OCI-LY1 (cell line): ENCODE results near the gene ANKRD55.
"Not testable (repeated sequence)": the region's sequence is repeated elsewhere in the genome, so short reads cannot be mapped to it uniquely, and the experiment has no call there.

ENCODE experiments used
- H2AFZ ChIP-seq: fragments of 200-600 bp; sonication (generic), shearing (Covaris generic); 2 replicates; pipeline ENCODE4 v1.6.0; 2014; ENCODE audit warnings: antibody characterized with exemption, mild to moderate bottlenecking, low read length
- H3F3A ChIP-seq: fragments of 200-600 bp; sonication (generic), shearing (Covaris generic); 2 replicates; pipeline ENCODE4 v1.6.0; 2014; ENCODE audit warnings: mild to moderate bottlenecking, antibody characterized with exemption, low read length, moderate library complexity; ENCODE audit not compliant: insufficient read depth
- H3K27ac ChIP-seq: fragments of 200-600 bp; sonication (generic); 2 replicates; pipeline ENCODE4 v1.5.1; 2014; ENCODE audit warnings: low read length, mixed run types, mild to moderate bottlenecking, low read depth; ENCODE audit not compliant: poor library complexity, severe bottlenecking
- H3K27me3 ChIP-seq: fragments of 200-600 bp; sonication (generic); 2 replicates; pipeline ENCODE4 v1.6.0; 2014; ENCODE audit warnings: antibody characterized with exemption, mild to moderate bottlenecking, low read length, moderate library complexity; ENCODE audit not compliant: insufficient read depth
- H3K36me3 ChIP-seq: fragments of 200-600 bp; sonication (generic); 2 replicates; pipeline ENCODE4 v1.6.1; 2014; ENCODE audit warnings: mild to moderate bottlenecking, antibody characterized with exemption, low read length, moderate library complexity, mixed read lengths; ENCODE audit not compliant: insufficient read depth
- H3K4me1 ChIP-seq: fragments of 200-600 bp; sonication (generic); 2 replicates; pipeline ENCODE4 v1.5.1; 2014; ENCODE audit warnings: mild to moderate bottlenecking, low read length, moderate library complexity; ENCODE audit not compliant: insufficient read depth, severe bottlenecking
- H3K4me2 ChIP-seq: fragments of 200-600 bp; sonication (generic), shearing (Covaris generic); 2 replicates; pipeline ENCODE4 v1.6.1; 2014; ENCODE audit warnings: low read length
- H3K4me3 ChIP-seq: fragments of 200-600 bp; sonication (generic); 2 replicates; pipeline ENCODE4 v1.5.1; 2014; ENCODE audit warnings: low read length, low read depth, mild to moderate bottlenecking, mixed read lengths; ENCODE audit not compliant: poor library complexity, severe bottlenecking
- H3K79me2 ChIP-seq: fragments of 200-600 bp; shearing (Covaris generic); 2 replicates; pipeline ENCODE4 v1.6.1; 2016; ENCODE audit warnings: mixed run types, low read length, mixed read lengths; ENCODE audit not compliant: insufficient read depth
- H3K9ac ChIP-seq: fragments of 200-600 bp; sonication (generic), shearing (Covaris generic); 2 replicates; pipeline ENCODE4 v1.6.1; 2014; ENCODE audit warnings: mild to moderate bottlenecking, low read length, mixed read lengths
- H3K9me2 ChIP-seq: fragments of 200-600 bp; sonication (generic), shearing (Covaris generic); 2 replicates; pipeline ENCODE4 v1.6.1; 2014; ENCODE audit warnings: low read depth, mild to moderate bottlenecking, low read length, mixed read lengths
- H3K9me3 ChIP-seq: fragments of 200-600 bp; shearing (Covaris generic); 2 replicates; pipeline ENCODE4 v1.6.1; 2014; ENCODE audit warnings: low read length, mixed read lengths
- H4K20me1 ChIP-seq: fragments of 200-600 bp; sonication (generic), shearing (Covaris generic); 2 replicates; pipeline ENCODE4 v1.6.0; 2016; ENCODE audit warnings: mild to moderate bottlenecking, low read length; ENCODE audit not compliant: insufficient read depth
- EZH2 ChIP-seq: fragments of 200-600 bp; sonication (generic), shearing (Covaris generic); IDR thresholded peaks from 2 replicates; pipeline ENCODE4 v1.8.0; 2017; ENCODE audit warnings: borderline replicate concordance, mixed run types, mild to moderate bottlenecking, antibody characterized with exemption, low read length, moderate library complexity, mixed read lengths
- TF ChIP-seq, protein P1 (sequence below): fragments of 200-600 bp; sonication (generic), shearing (Covaris generic); IDR thresholded peaks from 2 replicates; pipeline ENCODE4 v1.5.1; 2017; ENCODE audit warnings: mild to moderate bottlenecking, antibody characterized with exemption, low read length, moderate library complexity, mixed read lengths

The ANKRD55 gene

GRCh38 chr5:56259002-56259511 is 25.9 kb upstream of the ANKRD55 start:
- no peak overlapping the region for H3K4me2 ChIP-seq
- H3K27me3 ChIP-seq = 0 out of 2 replicates have a peak, but pooled peaks cover 6% of the 10 kb centered on the region
- H3K9me2 ChIP-seq = no peaks in the 10 kb centered on the region
- no peak overlapping the region for H3K9ac ChIP-seq
- no peak overlapping the region for H2AFZ ChIP-seq
- no peaks in the 10 kb centered on the region for H3F3A ChIP-seq
- 0 out of 2 replicates have a peak, but pooled peaks cover 3% of the 10 kb centered on the region for H3K9me3 ChIP-seq
- TF ChIP-seq EZH2 = no peak
- TF ChIP-seq, protein P1, sequence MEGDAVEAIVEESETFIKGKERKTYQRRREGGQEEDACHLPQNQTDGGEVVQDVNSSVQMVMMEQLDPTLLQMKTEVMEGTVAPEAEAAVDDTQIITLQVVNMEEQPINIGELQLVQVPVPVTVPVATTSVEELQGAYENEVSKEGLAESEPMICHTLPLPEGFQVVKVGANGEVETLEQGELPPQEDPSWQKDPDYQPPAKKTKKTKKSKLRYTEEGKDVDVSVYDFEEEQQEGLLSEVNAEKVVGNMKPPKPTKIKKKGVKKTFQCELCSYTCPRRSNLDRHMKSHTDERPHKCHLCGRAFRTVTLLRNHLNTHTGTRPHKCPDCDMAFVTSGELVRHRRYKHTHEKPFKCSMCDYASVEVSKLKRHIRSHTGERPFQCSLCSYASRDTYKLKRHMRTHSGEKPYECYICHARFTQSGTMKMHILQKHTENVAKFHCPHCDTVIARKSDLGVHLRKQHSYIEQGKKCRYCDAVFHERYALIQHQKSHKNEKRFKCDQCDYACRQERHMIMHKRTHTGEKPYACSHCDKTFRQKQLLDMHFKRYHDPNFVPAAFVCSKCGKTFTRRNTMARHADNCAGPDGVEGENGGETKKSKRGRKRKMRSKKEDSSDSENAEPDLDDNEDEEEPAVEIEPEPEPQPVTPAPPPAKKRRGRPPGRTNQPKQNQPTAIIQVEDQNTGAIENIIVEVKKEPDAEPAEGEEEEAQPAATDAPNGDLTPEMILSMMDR = no peak
- H3K4me1 ChIP-seq = no peaks in the 10 kb centered on the region
- H3K79me2 ChIP-seq = no peaks in the 10 kb centered on the region
- H3K4me3 ChIP-seq = no peak overlapping the region
- H3K36me3 ChIP-seq = no peaks in the 10 kb centered on the region
- no peak overlapping the region for H3K27ac ChIP-seq
- H4K20me1 ChIP-seq = no peaks in the 10 kb centered on the region

DNA sequence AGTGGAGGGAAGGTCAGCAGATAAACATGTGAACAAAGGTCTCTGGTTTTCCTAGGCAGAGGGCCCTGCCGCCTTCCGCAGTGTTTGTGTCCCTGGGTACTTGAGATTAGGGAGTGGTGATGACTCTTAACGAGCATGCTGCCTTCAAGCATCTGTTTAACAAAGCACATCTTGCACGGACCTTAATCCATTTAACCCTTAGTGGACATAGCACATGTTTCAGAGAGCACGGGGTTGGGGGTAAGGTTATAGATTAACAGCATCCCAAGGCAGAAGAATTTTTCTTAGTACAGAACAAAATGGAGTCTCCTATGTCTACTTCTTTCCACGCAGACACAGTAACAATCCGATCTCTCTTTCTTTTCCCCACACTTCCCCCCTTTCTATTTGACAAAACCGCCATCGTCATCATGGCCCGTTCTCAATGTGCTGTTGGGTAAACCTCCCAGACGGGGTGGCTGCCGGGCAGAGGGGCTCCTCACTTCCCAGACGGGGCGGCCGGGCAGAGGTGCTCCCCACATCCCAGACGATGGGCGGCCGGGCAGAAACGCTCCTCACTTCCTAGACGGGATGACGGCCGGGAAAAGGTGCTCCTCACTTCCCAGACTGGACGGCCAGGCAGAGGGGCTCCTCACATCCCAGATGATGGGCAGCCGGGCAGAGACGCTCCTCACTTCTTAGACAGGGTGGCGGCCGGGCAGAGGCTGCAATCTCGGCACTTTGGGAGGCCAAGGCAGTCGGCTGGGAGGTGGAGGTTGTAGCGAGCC is 24.8 kb upstream of the ANKRD55 start:
- H4K20me1 ChIP-seq, H3K27ac ChIP-seq, H3K79me2 ChIP-seq, H3K4me3 ChIP-seq, H2AFZ ChIP-seq, H3F3A ChIP-seq, H3K9me3 ChIP-seq, H3K27me3 ChIP-seq, H3K9ac ChIP-seq, H3K9me2 ChIP-seq, H3K36me3 ChIP-seq, H3K4me2 ChIP-seq, H3K4me1 ChIP-seq: not testable (repeated sequence)

- Histone ChIP-seq H3K27me3 (0 out of 2 replicates have a peak, but pooled peaks cover 6% of the 10 kb centered on the region), H3K4me2 (no peak overlapping the region), H3K9me2 (no peaks in the 10 kb centered on the region), H3K4me1 (no peaks in the 10 kb centered on the region), H3K4me3 (no peak overlapping the region), H2AFZ (no peak overlapping the region), H3F3A (no peaks in the 10 kb centered on the region), H3K9me3 (0 out of 2 replicates have a peak, but pooled peaks cover 3% of the 10 kb centered on the region), H4K20me1 (no peaks in the 10 kb centered on the region), H3K79me2 (no peaks in the 10 kb centered on the region), H3K9ac (no peak overlapping the region), H3K27ac (no peak overlapping the region), H3K36me3 (no peaks in the 10 kb centered on the region)
- TF ChIP-seq EZH2 = no peak
- TF ChIP-seq, protein P1 = no peak
These were observed 23.9 kb upstream of the ANKRD55 start for GRCh38 chr5:56257010-56257409.
